Measurements from ENCODE around the gene NAA16. TPM values are rescaled to one million over a fixed set of nuclear protein-coding genes. Genes with fewer than 3 reads are reported as not detected.
"Not testable (repeated sequence)": the region's sequence is repeated elsewhere in the genome, so short reads cannot be mapped to it uniquely, and the experiment has no call there.

NAA16 gene
- total RNA-seq, 1 experiment from 2014 or later = 11.4 TPM

DNA sequence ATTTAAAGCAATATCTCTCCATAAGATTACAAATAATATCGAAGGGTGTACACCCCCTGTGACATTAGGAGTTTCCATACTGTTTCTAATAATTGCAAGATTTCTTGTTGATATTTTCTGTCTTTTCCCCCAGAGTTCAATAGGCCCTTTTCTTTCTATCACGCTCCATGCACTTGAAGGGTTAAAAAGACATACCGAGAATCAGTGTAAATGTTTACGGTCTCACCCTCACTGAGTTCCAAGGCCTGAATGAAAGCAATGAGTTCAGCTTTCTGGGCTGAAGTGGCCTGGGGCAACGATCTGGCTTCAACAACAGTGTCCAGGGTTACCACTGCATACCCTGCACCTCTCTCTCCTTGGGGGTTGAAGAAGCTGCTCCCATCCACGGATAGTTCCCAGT lies 110.3 kb downstream of the NAA16 start:
- not testable (repeated sequence) for H3K27me3 ChIP-seq (ENCODE audit: control insufficient read depth, insufficient read depth, low read length); H3K36me3 ChIP-seq (replicated peaks; ENCODE audit: control insufficient read depth, insufficient read depth, low read length); H3K4me3 ChIP-seq (ENCODE audit: insufficient read depth, low read depth, low read length); DNase-seq

GRCh38 chr13:41421983-41422382 lies 110.9 kb downstream of the NAA16 start:
- not testable (repeated sequence) for H3K36me3 ChIP-seq (replicated peaks; ENCODE audit: control insufficient read depth, insufficient read depth, low read length); H3K27me3 ChIP-seq (ENCODE audit: control insufficient read depth, insufficient read depth, low read length); H3K4me3 ChIP-seq (ENCODE audit: insufficient read depth, low read depth, low read length); DNase-seq

GRCh38 chr13:41423259-41423658 lies 112.2 kb downstream of the NAA16 start:
- H3K36me3 ChIP-seq (replicated peaks; ENCODE audit: control insufficient read depth, insufficient read depth, low read length); DNase-seq: not testable (repeated sequence)

DNA sequence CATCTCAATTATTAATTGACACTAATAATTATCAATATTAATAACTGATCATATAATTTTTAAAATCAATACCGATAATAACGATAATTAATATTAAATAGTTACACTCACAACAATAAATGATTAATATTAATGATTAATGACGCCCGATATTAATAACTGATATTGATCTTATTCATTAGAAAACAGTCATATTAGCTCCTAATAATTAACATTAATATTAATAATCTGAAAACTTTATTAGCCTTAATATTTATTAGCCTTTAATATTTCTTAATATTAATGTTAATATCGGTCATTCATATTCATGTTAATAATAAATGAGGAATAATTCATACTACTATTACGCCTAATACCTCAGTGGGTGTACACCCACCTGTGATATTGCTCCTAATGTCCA lies 113.6 kb downstream of the NAA16 start:
- peaks cover 12% of the 10 kb centered on the region; the same call in 1 of the 2 replicates for H3K27me3 ChIP-seq (ENCODE audit: control insufficient read depth, insufficient read depth, low read length)
- not testable (repeated sequence) for H3K36me3 ChIP-seq (replicated peaks; ENCODE audit: control insufficient read depth, insufficient read depth, low read length); H3K4me3 ChIP-seq (ENCODE audit: insufficient read depth, low read depth, low read length); DNase-seq

More at GRCh38 chr13:41423259-41423658, 112.2 kb downstream of the NAA16 start:
- H3K27me3 ChIP-seq (ENCODE audit: control insufficient read depth, insufficient read depth, low read length); H3K4me3 ChIP-seq (ENCODE audit: insufficient read depth, low read depth, low read length): not testable (repeated sequence)

DNA sequence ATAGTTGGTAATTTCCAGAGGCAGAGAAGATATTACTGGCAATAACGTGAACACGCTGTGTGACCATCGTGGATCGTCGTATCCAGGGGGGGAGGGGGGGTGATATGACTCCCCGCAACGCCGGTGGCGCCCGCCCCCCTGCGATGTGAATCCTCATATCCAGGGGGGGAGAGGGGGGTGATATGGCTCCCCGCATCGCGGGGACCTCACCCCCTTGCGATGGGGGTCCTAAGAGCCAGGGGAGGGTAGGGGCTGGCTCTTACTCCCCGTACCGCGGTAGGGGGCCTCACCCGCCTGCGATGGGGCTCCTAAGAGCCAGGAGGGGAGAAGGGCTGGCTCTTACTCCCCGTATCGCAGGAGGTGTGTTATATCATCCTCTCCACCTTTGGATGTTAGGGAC lies 115.0 kb downstream of the NAA16 start:
- no peaks in the 10 kb centered on the region for H3K36me3 ChIP-seq (replicated peaks; ENCODE audit: control insufficient read depth, insufficient read depth, low read length)
- DNase-seq = peak; percentile 22
- no peak overlapping the region for H3K4me3 ChIP-seq (ENCODE audit: insufficient read depth, low read depth, low read length)
- H3K27me3 ChIP-seq (ENCODE audit: control insufficient read depth, insufficient read depth, low read length) = peaks cover 12% of the 10 kb centered on the region; the same call in 1 of the 2 replicates

Other genes starting within 250 kb of the NAA16 start
- 6.6 and 9.2 TPM in 2 replicates for gene WBP4, start 249.8 kb upstream of the NAA16 start, total RNA-seq (2014; rRNA removed; shearing (Covaris generic))
- gene KBTBD6, start 178.5 kb upstream of the NAA16 start, total RNA-seq (2014; rRNA removed; shearing (Covaris generic)) = 8.4 and 10.8 TPM in 2 replicates
- gene KBTBD7, start 116.7 kb upstream of the NAA16 start, total RNA-seq (2014; rRNA removed; shearing (Covaris generic)) = 13.3 and 15.1 TPM in 2 replicates
- 10.1 and 10.3 TPM in 2 replicates for gene MTRF1, start 47.7 kb upstream of the NAA16 start, total RNA-seq (2014; rRNA removed; shearing (Covaris generic))
- 1.0 TPM in 1 of 2 replicates, not detected in the other for gene RGCC, start 146.3 kb downstream of the NAA16 start, total RNA-seq (2014; rRNA removed; shearing (Covaris generic))